GM19452 (cell line): ENCODE data around the gene TAF11.
"Not testable (repeated sequence)": the region's sequence is repeated elsewhere in the genome, so short reads cannot be mapped to it uniquely, and the experiment has no call there.

Source experiments
- ATAC-seq: cut with Tn5 transposase; IDR thresholded peaks from one replicate; pipeline ENCODE4 v1.9.1; 2021; ENCODE audit not compliant: unreplicated experiment

Gene TAF11

DNA sequence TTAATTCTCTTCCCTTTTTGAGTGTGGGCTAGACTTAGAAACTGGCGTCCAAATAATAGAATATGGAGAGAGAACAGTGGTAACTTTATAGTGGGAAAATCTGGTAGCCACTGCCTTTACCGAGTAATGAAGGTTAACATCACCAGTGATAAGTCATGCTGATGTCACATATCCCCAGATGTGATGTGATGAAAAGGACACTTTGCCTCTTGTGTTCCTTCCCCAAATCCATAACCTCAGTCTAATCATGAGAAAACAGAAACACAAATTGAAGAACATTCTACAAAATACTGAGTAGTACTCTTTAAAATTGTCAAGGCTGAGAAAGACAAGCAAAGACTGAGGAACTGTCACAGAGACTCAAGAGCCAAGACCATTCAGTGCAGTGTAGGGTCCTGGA, 19.0 kb upstream of the TAF11 start:
- no peak for ATAC-seq

DNA sequence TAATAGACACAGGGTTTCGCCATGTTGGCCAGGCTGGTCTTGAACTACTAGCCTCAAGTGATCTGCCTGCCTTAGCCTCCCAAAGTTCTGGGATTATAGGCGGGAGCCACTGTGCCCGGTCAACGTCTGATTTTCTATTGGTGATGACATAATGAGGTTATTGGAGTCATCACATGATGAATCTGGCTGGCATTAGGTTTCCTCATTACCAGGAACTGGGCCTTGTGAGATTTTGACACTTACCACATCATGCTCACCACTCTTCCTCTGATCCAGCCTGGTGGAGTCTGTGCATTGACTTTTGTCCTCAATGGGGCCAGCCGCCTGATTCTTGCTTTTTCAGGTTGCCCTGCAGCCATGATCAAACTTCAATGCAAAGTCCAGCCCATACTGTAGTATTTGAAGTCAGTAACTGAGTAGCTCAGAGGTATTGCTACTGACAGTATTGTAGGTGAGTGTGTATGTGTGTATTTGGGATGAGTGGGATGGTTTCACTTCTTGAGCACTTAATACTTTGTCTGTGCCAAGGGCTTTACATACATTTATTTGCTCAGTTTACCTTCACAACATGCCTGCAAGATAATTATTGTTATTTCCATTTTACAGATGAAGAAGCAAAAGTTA, 17.3 kb upstream of the TAF11 start:
- no peak for ATAC-seq

DNA sequence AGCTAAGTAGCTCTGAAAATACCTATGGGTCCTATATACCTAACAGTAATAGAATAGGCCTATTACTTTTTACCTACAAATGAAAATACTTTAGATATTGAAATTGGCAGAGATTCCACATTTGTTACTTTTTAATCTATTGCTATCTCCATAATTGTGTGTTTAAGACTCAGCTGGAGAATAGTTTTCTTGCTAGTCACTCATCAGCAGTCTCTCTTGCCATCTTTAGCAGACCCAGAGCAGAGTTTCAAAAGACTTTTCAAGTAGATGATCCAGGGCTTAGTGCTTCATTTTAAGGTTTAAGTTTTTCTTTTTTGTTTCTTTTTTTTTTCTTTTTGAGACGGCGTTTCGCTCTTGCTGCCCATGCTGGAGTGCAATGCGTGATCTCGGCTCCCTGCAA, 14.1 kb upstream of the TAF11 start:
- ATAC-seq = no peak

DNA sequence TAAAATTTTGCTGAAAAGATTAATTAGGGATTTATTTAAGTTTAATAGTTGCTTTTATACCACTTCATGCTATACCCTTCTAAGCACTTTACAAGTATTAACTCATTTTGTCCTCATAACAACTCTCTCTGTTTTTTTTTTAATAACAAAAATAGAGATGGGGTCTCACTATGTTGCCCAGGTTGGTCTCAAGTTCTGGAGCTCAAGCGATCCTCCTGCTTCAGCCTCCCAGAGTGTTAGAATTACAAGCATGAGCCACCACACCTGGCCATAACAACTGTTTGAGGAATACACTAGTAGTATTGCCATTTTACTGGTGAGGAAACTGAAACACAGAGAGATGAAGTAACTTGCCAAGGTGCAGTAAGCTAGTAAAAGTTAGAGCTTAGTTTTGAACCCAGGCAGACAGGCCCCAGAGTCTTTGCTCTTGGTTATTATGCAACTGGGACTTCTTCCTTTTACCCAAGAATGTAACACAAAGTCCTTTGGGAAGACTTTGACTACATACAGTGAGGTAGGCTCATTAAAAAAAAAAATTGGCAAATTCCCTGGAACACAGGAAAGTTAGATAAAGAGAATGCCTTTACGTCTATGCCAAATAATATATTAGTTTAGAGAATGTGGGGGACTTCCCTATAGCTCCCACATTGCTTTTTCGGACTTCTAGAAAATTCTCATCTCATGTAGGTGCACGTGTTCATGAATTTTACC, 12.6 kb upstream of the TAF11 start:
- ATAC-seq = no peak

- ATAC-seq = not testable (repeated sequence)
Measured at GRCh38 chr6:34899748-34900147, 11.9 kb upstream of the TAF11 start.

DNA sequence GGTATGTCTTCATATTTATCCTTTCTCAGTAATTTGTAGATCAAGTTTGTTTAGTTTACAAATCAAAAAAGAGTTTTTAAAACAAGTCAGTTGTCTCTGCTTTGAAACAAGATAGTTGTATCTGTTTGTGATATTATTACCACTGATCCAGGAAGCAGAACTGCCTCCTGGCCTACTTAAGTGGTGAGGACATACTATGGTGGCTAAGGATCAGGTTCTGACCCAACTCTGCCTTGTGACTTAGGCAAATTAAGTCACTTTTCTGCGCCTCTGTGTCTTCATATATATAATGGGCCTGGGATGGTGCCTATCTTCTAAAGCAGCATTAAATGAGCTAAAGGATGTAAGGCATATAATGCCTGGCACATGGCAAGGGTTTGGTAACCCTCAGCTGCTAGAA, 9.9 kb upstream of the TAF11 start:
- ATAC-seq = no peak

- no peak for ATAC-seq
Measured at GRCh38 chr6:34897130-34897529, 9.3 kb upstream of the TAF11 start.

DNA sequence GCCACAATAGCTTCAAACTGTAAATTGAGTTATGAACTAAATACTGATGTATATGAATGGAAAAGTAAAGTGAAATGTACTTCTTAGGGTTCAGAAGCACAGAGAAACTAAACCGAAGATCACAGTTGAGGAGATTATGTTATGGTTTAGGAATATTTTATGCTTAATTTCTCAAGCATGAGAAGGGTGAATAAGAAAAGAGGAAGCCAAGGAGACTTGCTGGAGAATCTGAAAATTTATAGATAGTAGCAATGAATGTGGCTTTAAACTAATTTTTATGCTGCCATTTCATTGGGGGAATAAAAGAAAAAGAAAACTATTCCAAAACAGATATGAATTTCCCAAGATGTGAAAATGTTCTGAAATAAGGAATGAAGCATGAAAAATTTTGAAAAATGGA, 6.9 kb upstream of the TAF11 start:
- ATAC-seq = no peak

DNA sequence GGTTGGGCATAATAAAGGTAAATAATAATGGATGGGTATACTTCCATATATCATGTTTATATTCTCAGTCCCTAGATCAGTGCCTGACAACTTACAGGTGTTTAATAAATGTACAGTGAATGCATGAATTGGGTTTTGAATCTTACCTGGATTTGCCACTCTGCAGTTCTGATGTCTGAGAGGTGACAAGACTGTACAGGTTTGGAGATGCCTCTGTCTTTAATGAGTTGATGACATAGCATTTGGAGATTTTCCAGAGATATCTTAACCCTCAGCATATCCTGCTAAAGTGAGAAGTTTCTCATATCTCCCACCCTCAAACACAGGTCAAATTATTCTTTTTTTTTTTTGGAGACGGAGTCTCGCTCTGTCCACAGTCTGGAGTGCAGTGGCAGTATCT, 3.5 kb upstream of the TAF11 start:
- no peak for ATAC-seq

DNA sequence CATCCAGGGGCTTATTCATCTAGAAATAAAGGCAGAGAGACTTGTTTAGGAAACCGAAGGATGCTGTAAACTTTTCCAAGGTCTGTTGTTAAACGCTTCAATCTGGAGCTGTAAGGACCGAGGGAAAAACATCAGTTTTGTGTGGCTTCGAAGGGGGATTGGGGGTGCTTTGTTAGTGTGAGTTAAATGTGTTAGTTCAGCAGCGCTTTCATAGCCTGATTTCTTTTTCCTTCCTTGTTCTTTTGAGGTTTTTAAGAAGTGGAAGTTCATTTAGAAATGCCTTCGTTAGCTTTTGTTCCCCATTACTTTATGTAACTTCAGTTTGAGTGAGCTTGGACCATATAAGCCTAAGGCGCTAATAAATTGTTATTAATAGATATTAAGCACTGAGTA, 2.7 kb upstream of the TAF11 start:
- ATAC-seq = no peak

DNA sequence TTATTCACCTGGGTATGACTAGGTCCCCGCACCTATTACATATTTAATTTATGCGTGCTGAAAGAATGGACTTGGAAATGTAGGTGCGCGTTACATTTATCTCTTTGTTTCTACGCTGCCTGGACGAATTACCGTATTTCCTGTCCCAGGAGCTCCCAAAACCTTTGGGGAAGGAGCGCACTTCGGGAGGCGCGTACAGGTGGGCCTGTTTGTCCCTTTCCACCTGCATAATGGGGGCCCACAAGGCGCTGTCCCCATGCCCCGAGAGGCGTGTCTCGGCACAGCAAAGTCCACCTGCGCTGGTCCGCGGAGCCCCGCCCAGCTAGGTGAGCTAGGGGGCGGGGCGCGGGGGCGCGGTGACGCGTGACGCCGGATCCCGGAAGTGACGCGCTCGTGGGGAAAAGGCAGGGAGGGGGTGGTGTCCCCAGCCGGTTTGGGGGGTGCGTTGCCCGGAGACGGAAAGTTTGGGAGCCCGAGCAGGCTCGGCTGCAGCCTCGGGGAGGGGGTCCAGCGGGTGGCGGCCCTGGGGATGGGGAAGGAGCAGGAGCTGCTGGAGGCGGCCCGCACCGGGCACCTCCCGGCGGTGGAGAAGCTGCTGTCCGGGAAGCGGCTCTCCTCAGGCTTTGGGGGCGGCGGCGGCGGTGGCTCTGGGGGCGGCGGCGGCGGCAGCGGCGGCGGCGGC, 1.2 kb upstream of the TAF11 start, which contains the start of gene ANKS1A:
Gene ANKS1A, plus strand, starts transcription at position 382 of the 682 bp plus-strand sequence. Its CDS starts 148 bp downstream, at position 530.
- ATAC-seq = no peak

GRCh38 chr6:34888514-34888856, 643 bp upstream of the TAF11 start:
- no peak for ATAC-seq

- ATAC-seq = not testable (repeated sequence)
Measured at GRCh38 chr6:34885837-34886236, 2.0 kb downstream of the TAF11 start.

GRCh38 chr6:34884996-34885395, 2.8 kb downstream of the TAF11 start:
- no peak for ATAC-seq

DNA sequence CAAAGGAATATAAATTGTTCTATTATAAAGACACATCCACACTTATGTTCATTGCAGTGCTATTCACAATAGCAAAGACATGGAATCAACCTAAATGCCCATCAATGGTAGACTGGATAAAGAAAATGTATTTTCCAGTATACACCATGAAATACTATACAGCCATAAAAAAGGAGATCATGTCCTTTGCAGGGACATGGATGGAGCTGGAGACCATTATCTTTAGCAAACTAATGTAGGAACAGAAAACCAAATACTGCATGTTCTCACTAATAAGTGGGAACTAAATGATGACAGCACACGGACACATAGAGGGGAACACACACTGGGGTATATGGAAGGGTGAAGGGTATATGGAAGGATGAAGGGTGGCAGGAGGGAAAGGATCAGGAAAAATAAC, 3.8 kb downstream of the TAF11 start:
- not testable (repeated sequence) for ATAC-seq

- ATAC-seq = no peak
Measured at GRCh38 chr6:34877869-34878485, 9.9 kb downstream of the TAF11 start.

DNA sequence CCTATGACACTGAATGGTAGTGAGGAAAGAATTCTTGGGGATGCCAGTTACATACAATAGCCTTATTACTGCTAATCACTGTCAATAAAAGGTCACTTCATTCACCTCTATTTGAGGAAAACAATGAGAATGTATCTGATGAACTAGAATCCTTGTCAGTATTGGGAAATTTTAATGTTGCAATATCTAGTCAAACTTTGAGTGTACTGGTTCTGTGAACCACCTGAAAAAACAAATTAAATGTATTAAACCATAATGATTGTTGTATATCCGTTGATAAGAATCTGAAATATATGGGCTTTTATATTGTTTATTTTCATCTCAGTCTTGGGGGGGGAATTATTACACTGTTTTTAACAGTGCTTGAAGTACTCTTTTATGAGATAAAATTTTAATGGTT, 10.6 kb downstream of the TAF11 start:
- ATAC-seq = no peak

- ATAC-seq = no peak
Measured at GRCh38 chr6:34876472-34876871, 11.4 kb downstream of the TAF11 start.

DNA sequence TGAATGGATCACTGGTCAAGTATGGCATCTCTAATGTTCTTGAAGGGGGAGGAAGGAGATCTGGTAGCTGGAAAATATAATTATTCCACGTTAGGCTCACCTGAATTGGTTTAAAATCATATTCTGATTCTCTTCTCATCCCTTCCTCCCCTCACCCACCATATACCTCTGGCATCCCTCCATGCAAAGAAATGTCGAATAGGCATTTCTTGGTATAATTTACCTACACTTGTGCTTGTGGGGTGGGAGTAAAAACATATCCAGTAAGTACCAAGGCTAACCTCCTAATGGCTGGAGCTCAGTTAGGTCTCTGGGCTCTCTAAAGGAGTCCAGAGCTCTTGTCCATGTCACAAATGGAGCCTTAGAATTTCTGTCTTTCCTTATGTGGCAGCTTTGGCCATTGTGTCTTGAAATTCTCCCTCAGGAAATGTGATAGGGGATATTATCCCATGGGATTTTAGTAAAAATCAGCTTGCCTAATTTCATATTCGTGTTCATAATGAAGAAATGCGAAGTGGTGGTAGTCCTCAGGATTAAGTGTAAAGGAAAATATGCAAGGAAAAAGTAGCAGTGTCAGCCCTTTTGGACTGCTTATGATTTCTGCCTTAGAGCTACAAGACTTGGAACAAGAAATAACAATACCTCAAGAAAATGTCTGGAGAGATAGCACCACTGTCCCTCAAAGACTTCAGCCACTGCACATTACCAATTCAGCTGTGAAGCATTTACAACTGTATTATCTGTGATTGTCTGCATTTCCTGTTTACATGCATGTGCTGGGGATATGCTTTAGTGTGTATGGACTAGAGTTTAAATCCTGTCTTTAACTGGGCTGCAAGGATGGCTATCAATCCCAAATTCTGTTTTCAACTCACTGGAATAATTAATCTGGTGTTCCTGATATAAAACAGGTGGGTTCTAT, 12.3 kb downstream of the TAF11 start:
- ATAC-seq = no peak

- ATAC-seq = no peak
Measured at GRCh38 chr6:34872332-34872731, 15.5 kb downstream of the TAF11 start.

DNA sequence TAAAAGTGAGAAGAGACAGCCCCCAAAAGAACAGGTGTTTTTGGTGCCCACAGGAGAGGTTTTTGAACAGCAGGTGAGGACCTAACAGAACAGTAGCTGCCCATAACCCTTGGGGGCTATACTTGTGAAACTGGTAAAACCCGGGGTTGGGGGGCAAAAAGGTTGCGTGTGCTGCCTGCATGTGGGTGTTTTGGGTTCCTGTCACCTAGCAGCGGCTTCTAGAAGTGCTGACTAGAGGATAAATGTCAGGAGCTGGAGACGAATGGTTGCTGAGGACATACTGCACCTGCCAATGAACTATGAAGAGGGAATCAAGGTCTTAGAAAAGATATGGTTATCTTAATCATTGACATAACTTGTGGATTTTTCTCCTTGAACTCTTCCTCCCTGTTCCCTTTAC, 16.0 kb downstream of the TAF11 start:
- ATAC-seq = no peak
